ELR (cell line): Measurements from ENCODE around the gene VKORC1L1.
"Not testable (repeated sequence)": the region's sequence is repeated elsewhere in the genome, so short reads cannot be mapped to it uniquely, and the experiment has no call there.

Experiments used
- DNase-seq: peaks from one replicate; pipeline ENCODE4 v3.0.0-alpha.2; 2015; ENCODE audit warnings: low read depth

VKORC1L1 gene

GRCh38 chr7:65885533-65885932, 12.7 kb downstream of the VKORC1L1 start:
- DNase-seq, result not testable (repeated sequence)

- DNase-seq, result not testable (repeated sequence)
These were observed 15.7 kb downstream of the VKORC1L1 start for GRCh38 chr7:65888434-65889156.

- not testable (repeated sequence) for DNase-seq
These were observed 16.8 kb downstream of the VKORC1L1 start for GRCh38 chr7:65889722-65890121.

- DNase-seq, result no peak
These were observed 19.3 kb downstream of the VKORC1L1 start for GRCh38 chr7:65892161-65892560.

- DNase-seq, result no peak
These were observed 20.0 kb downstream of the VKORC1L1 start for GRCh38 chr7:65892835-65893234.

- DNase-seq, result no peak
These were observed 23.5 kb downstream of the VKORC1L1 start for GRCh38 chr7:65896279-65896870.

- DNase-seq, result not testable (repeated sequence)
These were observed 24.4 kb downstream of the VKORC1L1 start for GRCh38 chr7:65897289-65897688.

- DNase-seq, result not testable (repeated sequence)
These were observed 26.0 kb downstream of the VKORC1L1 start for GRCh38 chr7:65898677-65899447.

- peak; percentile 1 for DNase-seq
These were observed 29.4 kb downstream of the VKORC1L1 start for GRCh38 chr7:65902306-65902705.

GRCh38 chr7:65907501-65908198, 34.8 kb downstream of the VKORC1L1 start:
- no peak for DNase-seq

GRCh38 chr7:65910237-65910636, 37.4 kb downstream of the VKORC1L1 start:
- no peak for DNase-seq

- DNase-seq, result no peak
These were observed 39.4 kb downstream of the VKORC1L1 start for GRCh38 chr7:65912237-65912636.

GRCh38 chr7:65915921-65916657, 43.2 kb downstream of the VKORC1L1 start:
- no peak for DNase-seq

- no peak for DNase-seq
These were observed 50.4 kb downstream of the VKORC1L1 start for GRCh38 chr7:65923316-65923715.

GRCh38 chr7:65924193-65924592, 51.3 kb downstream of the VKORC1L1 start:
- no peak for DNase-seq

GRCh38 chr7:65925040-65925439, 52.2 kb downstream of the VKORC1L1 start:
- no peak for DNase-seq

GRCh38 chr7:65926588-65926987, 53.7 kb downstream of the VKORC1L1 start:
- DNase-seq, result no peak

GRCh38 chr7:65927489-65928448, 54.9 kb downstream of the VKORC1L1 start:
- no peak for DNase-seq

- DNase-seq, result no peak
These were observed 58.8 kb downstream of the VKORC1L1 start for GRCh38 chr7:65931685-65932084.

- no peak for DNase-seq
These were observed 64.4 kb downstream of the VKORC1L1 start for GRCh38 chr7:65937296-65937695.
